ENCODE data around the gene DYNC2I2. TPM values are rescaled to one million over a fixed set of nuclear protein-coding genes. Genes with fewer than 3 reads are reported as not detected.

Gene DYNC2I2
- total and polyA plus RNA-seq, 11 donors = 20.5 to 65.7 (median 35.1) TPM

DNA sequence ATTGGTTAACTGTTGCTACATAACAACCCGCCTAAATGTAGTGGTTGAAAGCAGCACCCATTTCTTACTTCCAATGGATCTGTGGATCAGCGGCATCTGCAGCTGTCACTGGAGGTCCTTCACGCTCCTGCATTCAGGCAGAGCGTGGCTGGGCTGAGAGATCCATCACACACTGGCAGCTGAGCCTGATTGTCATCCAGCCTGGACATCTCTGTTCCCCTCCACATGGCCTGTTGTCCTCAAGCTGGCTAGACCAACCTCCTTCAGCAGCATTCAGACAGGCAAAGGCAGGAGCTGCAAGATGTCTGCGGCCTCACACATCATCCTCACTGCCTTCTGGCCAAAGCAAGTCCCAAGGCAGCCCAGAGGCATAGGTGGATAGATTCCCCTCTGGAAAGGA is 36.9 kb downstream of the DYNC2I2 start:
- no peak overlapping the region for H3K27ac ChIP-seq
- peaks cover 12 to 100% (median 100%) of the 10 kb centered on the region in 9 donors for H3K36me3 ChIP-seq
- intact Hi-C loops (cut with DNase I) = loop anchor here in 4 of 10 donors (5.0 to 10.0 kb wide), 3 partner anchors 37 to 255 kb away; no protein-coding TSS in a partner anchor
- no peak overlapping the region for H3K4me3 ChIP-seq
- peaks cover 0 to 3% (median 0%) of the 10 kb centered on the region in 12 donors for H3K4me1 ChIP-seq
- WGBS, 4 donors = 98 to 100% (median 99%) methylated on average over 5 of the region's 5 CpGs
- DNase-seq (no peak), ATAC-seq (no peak)
- H3K27me3 ChIP-seq = no peaks in the 10 kb centered on the region
- TF ChIP-seq CTCF (IDR thresholded peaks at IDR 0.05) (no peak), POLR2A (IDR thresholded peaks at IDR 0.05) (no peak)
- H3K9me3 ChIP-seq = no peaks in the 10 kb centered on the region

- peaks cover 16 to 100% (median 100%) of the 10 kb centered on the region in 9 donors for H3K36me3 ChIP-seq
- no peak for TF ChIP-seq CTCF (IDR thresholded peaks at IDR 0.05)
- TF ChIP-seq POLR2A (IDR thresholded peaks at IDR 0.05) = no peak
- intact Hi-C loops (cut with DNase I) = loop anchor here in 2 of 10 donors (5.0 kb wide), 1 partner anchor 37 kb away; no protein-coding TSS in a partner anchor
- peaks cover 0 to 3% (median 0%) of the 10 kb centered on the region in 12 donors for H3K4me1 ChIP-seq
- H3K27me3 ChIP-seq = no peaks in the 10 kb centered on the region
- ATAC-seq (no peak), DNase-seq (no peak)
- WGBS, 4 donors = 85 to 93% (median 90%) methylated on average over 6 of the region's 6 CpGs
- no peak overlapping the region for H3K27ac ChIP-seq
- H3K9me3 ChIP-seq = no peaks in the 10 kb centered on the region
- no peak overlapping the region for H3K4me3 ChIP-seq
Measured at GRCh38 chr9:128619127-128619526, 37.5 kb downstream of the DYNC2I2 start.

- WGBS, 4 donors = 78 to 88% (median 87%) methylated on average over 4 to 8 of the region's 8 CpGs
- intact Hi-C loops (cut with DNase I) = loop anchor here in 2 of 10 donors (5.0 kb wide), 1 partner anchor 36 kb away; no protein-coding TSS in a partner anchor
- no peak for ATAC-seq
Measured at GRCh38 chr9:128617943-128618342, 38.7 kb downstream of the DYNC2I2 start.

DNA sequence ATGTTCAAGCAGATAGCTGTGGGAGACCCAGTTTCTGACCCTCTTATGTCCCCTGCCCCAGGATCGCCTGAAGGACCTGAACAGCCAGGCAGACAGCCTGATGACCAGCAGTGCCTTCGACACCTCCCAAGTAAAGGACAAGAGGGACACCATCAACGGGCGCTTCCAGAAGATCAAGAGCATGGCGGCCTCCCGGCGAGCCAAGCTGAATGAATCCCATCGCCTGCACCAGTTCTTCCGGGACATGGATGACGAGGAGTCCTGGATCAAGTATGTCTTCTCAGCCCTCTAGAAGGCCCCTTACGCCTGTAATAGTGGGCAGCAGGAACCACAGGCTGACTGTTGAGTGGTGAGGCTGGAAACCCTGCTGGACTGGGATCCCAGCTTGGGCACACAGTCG is 41.1 kb downstream of the DYNC2I2 start:
- H3K27me3 ChIP-seq = no peaks in the 10 kb centered on the region
- no peak for TF ChIP-seq CTCF (IDR thresholded peaks at IDR 0.05)
- TF ChIP-seq POLR2A (IDR thresholded peaks at IDR 0.05) = no peak
- H3K9me3 ChIP-seq = no peaks in the 10 kb centered on the region
- peaks cover 18 to 100% (median 100%) of the 10 kb centered on the region in 9 donors for H3K36me3 ChIP-seq
- ATAC-seq = no peak
- H3K4me1 ChIP-seq = no peaks in the 10 kb centered on the region
- no peak overlapping the region for H3K4me3 ChIP-seq
- 86 to 92% (median 89%) methylated on average over 12 of the region's 12 CpGs for WGBS, 4 donors
- no peak for DNase-seq
- intact Hi-C loops (cut with DNase I) = loop anchor here in 2 of 10 donors (5.0 kb wide), 1 partner anchor 33 kb away; no protein-coding TSS in a partner anchor
- H3K27ac ChIP-seq = no peak overlapping the region

More at GRCh38 chr9:128617943-128618342, 38.7 kb downstream of the DYNC2I2 start:
- Histone ChIP-seq H3K27ac (no peak overlapping the region), H3K4me1 (peaks cover 0 to 3% (median 0%) of the 10 kb centered on the region in 12 donors), H3K27me3 (no peaks in the 10 kb centered on the region), H3K4me3 (no peak overlapping the region), H3K9me3 (no peaks in the 10 kb centered on the region), H3K36me3 (peaks cover 21 to 100% (median 100%) of the 10 kb centered on the region in 9 donors)
- TF ChIP-seq POLR2A (IDR thresholded peaks at IDR 0.05) (no peak), CTCF (IDR thresholded peaks at IDR 0.05) (no peak)
- no peak for DNase-seq
